Spleen (tissue), 11 donors: ENCODE results near the gene ENOX2. TPM values are rescaled to one million over a fixed set of nuclear protein-coding genes. Genes with fewer than 3 reads are reported as not detected.

Experiments used
- DNase-seq: peaks from one replicate; pipeline ENCODE4 v3.0.0-alpha.2; 2020
- H3K27ac ChIP-seq, 8 donors: fragments of 200-600 bp; sonication (generic) in 7 of 8; 1 replicate in 4 of 8; 2 replicates in 4 of 8; pipeline versions ENCODE4 v1.5.0 to v1.8.0; 2016 to 2021; ENCODE audit warnings: inconsistent platforms in 4 of 8, mild to moderate bottlenecking in 4 of 8, moderate library complexity in 1 of 8
- H3K27me3 ChIP-seq, 7 donors: fragments of 200-600 bp; sonication (generic) in 6 of 7; replicated peaks in 1 of 7; 1 replicate in 4 of 7; 2 replicates in 3 of 7; pipeline versions ENCODE4 v1.5.0 to v1.8.0; 2016 to 2021; ENCODE audit warnings: inconsistent platforms in 3 of 7, mild to moderate bottlenecking in 1 of 7
- H3K36me3 ChIP-seq, 6 donors: fragments of 200-600 bp; sonication (generic) in 5 of 6; 1 replicate in 4 of 6; 2 replicates in 2 of 6; pipeline versions ENCODE4 v1.5.0 to v1.8.0; 2016 to 2021; ENCODE audit warnings: inconsistent platforms in 2 of 6
- H3K4me1 ChIP-seq, 6 donors: fragments of 200-600 bp; sonication (generic) in 5 of 6; 1 replicate in 3 of 6; 2 replicates in 3 of 6; pipeline versions ENCODE4 v1.5.0 to v1.8.0; 2016 to 2021; ENCODE audit warnings: inconsistent platforms in 3 of 6
- H3K4me3 ChIP-seq, 8 donors: fragments of 200-600 bp; sonication (generic) in 7 of 8; 1 replicate in 4 of 8; 2 replicates in 4 of 8; pipeline versions ENCODE4 v1.5.0 to v1.8.0; 2016 to 2021; ENCODE audit warnings: inconsistent platforms in 4 of 8, mild to moderate bottlenecking in 4 of 8, moderate library complexity in 2 of 8
- H3K9me3 ChIP-seq, 8 donors: fragments of 200-600 bp; sonication (generic) in 7 of 8; 1 replicate in 4 of 8; 2 replicates in 4 of 8; pipeline versions ENCODE4 v1.5.0 to v1.8.0; 2016 to 2021; ENCODE audit warnings: inconsistent platforms in 4 of 8
- CTCF ChIP-seq, 11 experiments: fragments of 200-600 bp in 7 of 11; fragments of 450-650 bp in 4 of 11; sonication (generic) in 4 of 11; IDR thresholded peaks in 8 of 11; conservative IDR thresholded peaks in 3 of 11; 1 replicate in 7 of 11; 2 replicates in 4 of 11; pipeline versions ENCODE4 v1.4.0 to v1.8.0; 2016 to 2021; ENCODE audit warnings: antibody characterized with exemption in 11 of 11, inconsistent platforms in 4 of 11, mild to moderate bottlenecking in 1 of 11
- POLR2A ChIP-seq, 3 donors: fragments of 450-650 bp; IDR thresholded peaks; one replicate each; pipeline ENCODE4 v1.5.1; 2017; ENCODE audit warnings: antibody characterized with exemption in 3 of 3, mild to moderate bottlenecking in 1 of 3
- POLR2AphosphoS5 ChIP-seq, 3 donors: sonication (generic); formaldehyde crosslinking; IDR thresholded peaks; one replicate each; pipeline ENCODE4 v1.5.1; 2017; ENCODE audit warnings: antibody characterized with exemption in 3 of 3
- WGBS, 5 donors: extraction: QIAGEN DNeasy Blood & Tissue Kit in 3 of 5; methylation state at CpG; one replicate each; pipeline versions ENCODE4 v1.1.5 to v1.1.7; 2013 to 2018; 5-methylcytosine and 5-hydroxymethylcytosine counted together
- intact Hi-C: fragments of 100-400 bp; cut with DNase I; formaldehyde crosslinking; loops from one replicate; pipeline ENCODE4 v1.15.0; 2023; ENCODE audit warnings: low total_unique reads
- polyA plus RNA-seq, 3 donors: library from polyadenylated mRNA; stranded (reverse); fragments of 200-250 nt; gene quantifications; one replicate each; pipeline ENCODE4 v1.2.1, GENCODE V29; 2013
- total RNA-seq, 7 donors: library from RNA; depleted of rRNA in 3 of 7; stranded (reverse); fragments of >200 nt in 3 of 7; fragmentation: NEBNext Ultra II Directional in 4 of 7; extraction: Animal tissue kit (Norgen Biotek cat#: 25700) in 4 of 7; gene quantifications; one replicate each; pipeline versions ENCODE4 v1.1.0 to v1.2.1, GENCODE V29; 2016 to 2021
- donor health status: healthy with polysubstance abuse.
- donor health status: DM: no; HTN: no; CAD: no; lungs with moderate emphysema.
- donor health status: DM: no; HTN: no; CAD: no.
- donor health status: Bipolar disorder and iron deficiency.
- donor health status: healthy.
- donor health status: DM: no; HTN: no; CAD: no.
- donor health status: DM: yes; HTN: yes; CAD: no.

Gene ENOX2
- total and polyA plus RNA-seq, 10 donors, result 5.2 to 30.0 (median 17.4) TPM

GRCh38 chrX:130623518-130623917, 279.5 kb downstream of the ENOX2 start:
- intact Hi-C loops, result no loop called here
- H3K27ac ChIP-seq, result no peak overlapping the region
- H3K4me3 ChIP-seq, result no peak overlapping the region
- TF ChIP-seq POLR2AphosphoS5 (IDR thresholded peaks at IDR 0.05), result no peak
- no peak for TF ChIP-seq POLR2A (IDR thresholded peaks at IDR 0.05)
- no peak for TF ChIP-seq CTCF (IDR thresholded peaks at IDR 0.05 in 8 of 11, conservative IDR thresholded peaks at IDR 0.05 in 3 of 11)
- peaks cover 0 to 24% (median 0%) of the 10 kb centered on the region in 6 donors for H3K36me3 ChIP-seq
- no peaks in the 10 kb centered on the region for H3K9me3 ChIP-seq
- no peaks in the 10 kb centered on the region for H3K27me3 ChIP-seq
- DNase-seq, result no peak
- no peaks in the 10 kb centered on the region for H3K4me1 ChIP-seq
- WGBS, 5 donors, result 70 to 87% (median 78%) methylated on average over 4 of the region's 4 CpGs

DNA sequence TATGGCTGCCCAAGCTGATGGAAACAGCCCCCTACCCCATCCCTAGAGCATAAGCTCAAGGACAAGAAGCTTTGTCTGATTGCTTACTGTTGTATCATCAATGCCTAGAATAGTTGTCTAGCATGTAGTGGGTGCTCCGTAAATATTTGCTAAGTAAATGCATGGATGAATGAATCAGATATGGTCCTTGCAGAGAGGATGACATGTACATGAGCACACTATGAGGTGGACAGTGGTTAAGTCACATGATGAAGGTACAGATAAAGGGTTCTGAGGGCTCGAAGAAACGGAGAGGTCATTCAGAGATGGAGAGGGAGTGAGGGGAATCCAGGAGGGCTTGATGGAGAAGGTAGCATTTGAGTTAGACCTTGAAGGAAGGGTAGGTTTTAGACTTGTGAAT, 287.1 kb downstream of the ENOX2 start:
- WGBS, 5 donors, result 77 to 92% (median 90%) methylated on average over 3 of the region's 3 CpGs
- no peak overlapping the region for H3K4me3 ChIP-seq
- no peaks in the 10 kb centered on the region for H3K9me3 ChIP-seq
- intact Hi-C loops, result no loop called here
- H3K27ac ChIP-seq, result no peak overlapping the region
- H3K36me3 ChIP-seq, result no peaks in the 10 kb centered on the region
- no peak for DNase-seq
- no peaks in the 10 kb centered on the region for H3K27me3 ChIP-seq
- H3K4me1 ChIP-seq, result no peaks in the 10 kb centered on the region
- TF ChIP-seq POLR2A (IDR thresholded peaks at IDR 0.05) (no peak), POLR2AphosphoS5 (IDR thresholded peaks at IDR 0.05) (no peak), CTCF (IDR thresholded peaks at IDR 0.05 in 8 of 11, conservative IDR thresholded peaks at IDR 0.05 in 3 of 11) (no peak)

- no peak overlapping the region for H3K27ac ChIP-seq
- no peaks in the 10 kb centered on the region for H3K4me1 ChIP-seq
- no peak for DNase-seq
- no peak overlapping the region for H3K4me3 ChIP-seq
- WGBS, 5 donors, result 55 to 83% (median 75%) methylated on average over 4 of the region's 4 CpGs
- H3K9me3 ChIP-seq, result no peaks in the 10 kb centered on the region
- H3K36me3 ChIP-seq, result no peaks in the 10 kb centered on the region
- intact Hi-C loops, result no loop called here
- no peak for TF ChIP-seq CTCF (IDR thresholded peaks at IDR 0.05 in 8 of 11, conservative IDR thresholded peaks at IDR 0.05 in 3 of 11)
- TF ChIP-seq POLR2AphosphoS5 (IDR thresholded peaks at IDR 0.05), result no peak
- TF ChIP-seq POLR2A (IDR thresholded peaks at IDR 0.05), result no peak
- no peaks in the 10 kb centered on the region for H3K27me3 ChIP-seq
Observed at GRCh38 chrX:130607431-130607830, 295.6 kb downstream of the ENOX2 start.

GRCh38 chrX:130606425-130606824, 296.6 kb downstream of the ENOX2 start:
- WGBS, 5 donors, result 57 to 91% (median 73%) methylated on average over 4 of the region's 4 CpGs
- H3K27ac ChIP-seq, result no peak overlapping the region
- intact Hi-C loops, result no loop called here
- no peaks in the 10 kb centered on the region for H3K27me3 ChIP-seq
- TF ChIP-seq CTCF (IDR thresholded peaks at IDR 0.05 in 8 of 11, conservative IDR thresholded peaks at IDR 0.05 in 3 of 11) (no peak), POLR2A (IDR thresholded peaks at IDR 0.05) (no peak), POLR2AphosphoS5 (IDR thresholded peaks at IDR 0.05) (no peak)
- no peaks in the 10 kb centered on the region for H3K36me3 ChIP-seq
- no peak for DNase-seq
- H3K4me1 ChIP-seq, result no peaks in the 10 kb centered on the region
- H3K4me3 ChIP-seq, result no peak overlapping the region
- no peaks in the 10 kb centered on the region for H3K9me3 ChIP-seq
